Activated CD4-positive, alpha-beta T cell treated with anti-CD3 and anti-CD28 coated beads for 1 hour (primary cell): ENCODE results near the gene CCL17.

ENCODE experiments used
- DNase-seq: peaks from one replicate; pipeline ENCODE4 v3.0.0-alpha.2; 2020

CCL17 gene

GRCh38 chr16:57401943-57402640 lies 2.5 kb upstream of the CCL17 start:
- no peak for DNase-seq

- DNase-seq: no peak
These were observed 530 bp downstream of the CCL17 start for GRCh38 chr16:57405097-57405496.

- no peak for DNase-seq
These were observed 2.3 kb downstream of the CCL17 start for GRCh38 chr16:57406881-57407280.

GRCh38 chr16:57407521-57408353 lies 3.2 kb downstream of the CCL17 start:
- no peak for DNase-seq

- DNase-seq: no peak
These were observed 4.5 kb downstream of the CCL17 start for GRCh38 chr16:57409065-57409464.

GRCh38 chr16:57409870-57410587 lies 5.5 kb downstream of the CCL17 start:
- no peak for DNase-seq

GRCh38 chr16:57411362-57411976 lies 6.9 kb downstream of the CCL17 start:
- DNase-seq: no peak

- no peak for DNase-seq
These were observed 8.0 kb downstream of the CCL17 start for GRCh38 chr16:57412584-57412983.

- DNase-seq: no peak
These were observed 8.7 kb downstream of the CCL17 start for GRCh38 chr16:57413301-57413730.

GRCh38 chr16:57413733-57414132 lies 9.2 kb downstream of the CCL17 start:
- DNase-seq: no peak

- no peak for DNase-seq
These were observed 11.5 kb downstream of the CCL17 start for GRCh38 chr16:57416084-57416483.

- no peak for DNase-seq
These were observed 14.9 kb downstream of the CCL17 start for GRCh38 chr16:57419506-57419905.

GRCh38 chr16:57422026-57422944 lies 17.7 kb downstream of the CCL17 start:
- no peak for DNase-seq

GRCh38 chr16:57423152-57423551 lies 18.6 kb downstream of the CCL17 start:
- DNase-seq: no peak

GRCh38 chr16:57424583-57424982 lies 20.0 kb downstream of the CCL17 start:
- DNase-seq: no peak

GRCh38 chr16:57426356-57426755 lies 21.8 kb downstream of the CCL17 start:
- no peak for DNase-seq

GRCh38 chr16:57427307-57427706 lies 22.7 kb downstream of the CCL17 start:
- DNase-seq: no peak

GRCh38 chr16:57427824-57428223 lies 23.3 kb downstream of the CCL17 start:
- no peak for DNase-seq

- no peak for DNase-seq
These were observed 26.4 kb downstream of the CCL17 start for GRCh38 chr16:57430955-57431354.

- DNase-seq: no peak
These were observed 27.9 kb downstream of the CCL17 start for GRCh38 chr16:57432505-57432904.

- no peak for DNase-seq
These were observed 28.4 kb downstream of the CCL17 start for GRCh38 chr16:57432989-57433388.

GRCh38 chr16:57434003-57434402 lies 29.4 kb downstream of the CCL17 start:
- DNase-seq: no peak
